ENCODE results near the gene PDGFD.

PDGFD gene

GRCh38 chr11:104164028-104164520, at the start of gene PDGFD:
Gene PDGFD (minus strand): TSS chr11:104164147.
- peak; percentile 74 for DNase-seq

GRCh38 chr11:104206936-104207335, 43.0 kb upstream of the PDGFD start:
- DNase-seq = no peak

GRCh38 chr11:104205838-104206237, 41.9 kb upstream of the PDGFD start:
- DNase-seq = no peak

- no peak for DNase-seq
Observed at GRCh38 chr11:104200688-104201087, 36.7 kb upstream of the PDGFD start.

- DNase-seq = no peak
Observed at GRCh38 chr11:104199053-104199452, 35.1 kb upstream of the PDGFD start.

GRCh38 chr11:104198576-104198975, 34.6 kb upstream of the PDGFD start:
- no peak for DNase-seq

GRCh38 chr11:104191124-104191523, 27.2 kb upstream of the PDGFD start:
- no peak for DNase-seq

GRCh38 chr11:104183593-104183992, 19.6 kb upstream of the PDGFD start:
- DNase-seq = no peak

GRCh38 chr11:104175769-104176168, 11.8 kb upstream of the PDGFD start:
- no peak for DNase-seq

GRCh38 chr11:104169091-104169490, 5.1 kb upstream of the PDGFD start:
- DNase-seq = no peak

GRCh38 chr11:104165014-104165413, 1.1 kb upstream of the PDGFD start:
- DNase-seq = no peak

- peak; percentile 14 for DNase-seq
Observed at GRCh38 chr11:104163100-104164027, 583 bp downstream of the PDGFD start.

- no peak for DNase-seq
Observed at GRCh38 chr11:104161751-104162450, 2.0 kb downstream of the PDGFD start.

- DNase-seq = no peak
Observed at GRCh38 chr11:104159356-104159755, 4.6 kb downstream of the PDGFD start.

- DNase-seq = no peak
Observed at GRCh38 chr11:104155375-104155774, 8.6 kb downstream of the PDGFD start.

GRCh38 chr11:104154296-104154695, 9.7 kb downstream of the PDGFD start:
- DNase-seq = no peak

GRCh38 chr11:104152941-104153505, 10.9 kb downstream of the PDGFD start:
- DNase-seq = peak; percentile 23

- no peak for DNase-seq
Observed at GRCh38 chr11:104151404-104152204, 12.3 kb downstream of the PDGFD start.

- DNase-seq = no peak
Observed at GRCh38 chr11:104148706-104149105, 15.2 kb downstream of the PDGFD start.

GRCh38 chr11:104148074-104148473, 15.9 kb downstream of the PDGFD start:
- no peak for DNase-seq

- no peak for DNase-seq
Observed at GRCh38 chr11:104146943-104147342, 17.0 kb downstream of the PDGFD start.

- peak; percentile 42 for DNase-seq
Observed at GRCh38 chr11:104146421-104146820, 17.5 kb downstream of the PDGFD start.

- DNase-seq = no peak
Observed at GRCh38 chr11:104145062-104145461, 18.9 kb downstream of the PDGFD start.
